ENCODE data around the gene PTPRN. TPM values are rescaled to one million over a fixed set of nuclear protein-coding genes. Genes with fewer than 3 reads are reported as not detected.
A peak's percentile ranks its signal among the peaks of the same experiment; 100 is the strongest.

PTPRN gene
- total RNA-seq, 2 donors from 2014 or later: 0.09 to 6.6 TPM

- WGBS: 60% methylated on average over 22 of the region's 22 CpGs
- peaks cover 29% of the 10 kb centered on the region for H3K4me1 ChIP-seq (replicated peaks)
- no peak for DNase-seq (ENCODE audit: low spot score)
- H3K27me3 ChIP-seq (replicated peaks; ENCODE audit: insufficient read depth): no peaks in the 10 kb centered on the region
- TF ChIP-seq POLR2A (IDR thresholded peaks at IDR 0.05): no peak
- TF ChIP-seq POLR2AphosphoS5 (IDR thresholded peaks at IDR 0.05): no peak
- TF ChIP-seq CTCF (IDR thresholded peaks at IDR 0.05): no peak
- no peak overlapping the region for H3K4me3 ChIP-seq
- no peaks in the 10 kb centered on the region for H3K9me3 ChIP-seq
- intact Hi-C loops (cut with DNase I): no loop called here
- no peaks in the 10 kb centered on the region for H3K36me3 ChIP-seq
- H3K27ac ChIP-seq: peak overlapping the region; percentile 86 to 94
Measured at GRCh38 chr2:219250049-219250781, 59.0 kb downstream of the PTPRN start.

GRCh38 chr2:219249203-219249980, 59.8 kb downstream of the PTPRN start:
- peaks cover 29% of the 10 kb centered on the region for H3K4me1 ChIP-seq (replicated peaks)
- WGBS: 13% methylated on average over 7 of the region's 7 CpGs
- intact Hi-C loops (cut with DNase I): no loop called here
- no peaks in the 10 kb centered on the region for H3K27me3 ChIP-seq (replicated peaks; ENCODE audit: insufficient read depth)
- peak; percentile 95 for DNase-seq (ENCODE audit: low spot score)
- no peak for TF ChIP-seq CTCF (IDR thresholded peaks at IDR 0.05)
- peak; percentile 94 for TF ChIP-seq POLR2AphosphoS5 (IDR thresholded peaks at IDR 0.05)
- TF ChIP-seq POLR2A (IDR thresholded peaks at IDR 0.05): peak; percentile 58
- peak overlapping the region; percentile 86 to 94 for H3K27ac ChIP-seq
- H3K9me3 ChIP-seq: no peaks in the 10 kb centered on the region
- no peak overlapping the region for H3K4me3 ChIP-seq
- H3K36me3 ChIP-seq: no peaks in the 10 kb centered on the region

GRCh38 chr2:219248845-219249202, 60.4 kb downstream of the PTPRN start:
- Histone ChIP-seq H3K27me3 (replicated peaks; ENCODE audit: insufficient read depth) (no peaks in the 10 kb centered on the region), H3K27ac (peak overlapping the region; percentile 86 to 94), H3K36me3 (no peaks in the 10 kb centered on the region), H3K9me3 (no peaks in the 10 kb centered on the region), H3K4me1 (replicated peaks) (peaks cover 29% of the 10 kb centered on the region), H3K4me3 (no peak overlapping the region)
- intact Hi-C loops (cut with DNase I): no loop called here
- DNase-seq (ENCODE audit: low spot score): no peak
- WGBS: 40% methylated on average over 2 of the region's 2 CpGs
- TF ChIP-seq POLR2A (IDR thresholded peaks at IDR 0.05) (no peak), POLR2AphosphoS5 (IDR thresholded peaks at IDR 0.05) (no peak), CTCF (IDR thresholded peaks at IDR 0.05) (no peak)

- H3K4me3 ChIP-seq: no peak overlapping the region
- peak overlapping the region; percentile 86 to 94 for H3K27ac ChIP-seq
- intact Hi-C loops (cut with DNase I): no loop called here
- H3K9me3 ChIP-seq: no peaks in the 10 kb centered on the region
- no peak for DNase-seq (ENCODE audit: low spot score)
- no peaks in the 10 kb centered on the region for H3K36me3 ChIP-seq
- H3K4me1 ChIP-seq (replicated peaks): peaks cover 29% of the 10 kb centered on the region
- TF ChIP-seq POLR2A (IDR thresholded peaks at IDR 0.05) (no peak), POLR2AphosphoS5 (IDR thresholded peaks at IDR 0.05) (no peak), CTCF (IDR thresholded peaks at IDR 0.05) (no peak)
- WGBS: 86% methylated on average over 17 of the region's 17 CpGs
- no peaks in the 10 kb centered on the region for H3K27me3 ChIP-seq (replicated peaks; ENCODE audit: insufficient read depth)
Measured at GRCh38 chr2:219247678-219248642, 61.2 kb downstream of the PTPRN start.

All from prostate gland (tissue), 2 donors.